Measurements from ENCODE around the gene EVA1B. TPM values are rescaled to one million over a fixed set of nuclear protein-coding genes. Genes with fewer than 3 reads are reported as not detected.

The EVA1B gene
- total RNA-seq, 1 experiment from 2014 or later, result 79.0 TPM

DNA sequence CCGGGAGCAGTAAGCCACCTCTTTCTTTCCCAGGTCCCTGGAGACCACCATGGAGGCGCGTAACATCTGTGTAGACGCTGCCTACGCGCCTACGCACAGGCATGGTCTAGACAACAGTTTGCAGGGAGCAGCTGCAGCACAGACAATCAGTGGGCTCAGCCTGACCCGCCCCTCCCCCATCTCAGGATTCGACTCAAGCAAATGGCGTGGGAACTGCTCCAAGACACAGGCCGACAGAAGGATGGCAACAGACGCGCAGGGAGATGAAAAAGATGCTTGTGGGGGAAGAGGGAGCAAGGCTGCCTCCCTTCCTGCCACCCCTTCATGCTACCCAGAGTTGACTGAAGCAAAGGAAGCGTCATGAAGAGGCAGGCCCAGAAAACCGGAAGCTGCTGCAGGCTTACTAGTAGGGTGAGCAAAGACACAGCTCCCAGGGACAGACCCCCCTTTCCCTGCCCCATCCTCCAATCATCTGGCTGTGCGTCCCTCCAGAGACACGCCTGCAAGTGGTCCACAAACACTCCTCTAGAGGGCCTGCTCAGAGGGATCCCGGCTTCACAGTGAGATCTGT, 42.7 kb upstream of the EVA1B start:
- Histone ChIP-seq H3K27ac (ENCODE audit: low read length) (no peak overlapping the region), H3K36me3 (ENCODE audit: control insufficient read depth, insufficient read depth, low read length) (no peaks in the 10 kb centered on the region), H3K9me3 (ENCODE audit: control insufficient read depth, insufficient read depth, low read depth, low read length) (no peaks in the 10 kb centered on the region), H3K27me3 (ENCODE audit: control insufficient read depth, insufficient read depth, low read length) (no peaks in the 10 kb centered on the region), H3K4me3 (ENCODE audit: low read depth in 2 of 2, low read length in 2 of 2) (no peak overlapping the region), H3K4me1 (ENCODE audit: control insufficient read depth, insufficient read depth, low read length) (peaks cover 19% of the 10 kb centered on the region)
- CTCF ChIA-PET, result no interaction called here
- no peak for TF ChIP-seq POLR2AphosphoS5 (IDR thresholded peaks at IDR 0.05; ENCODE audit: low read depth, low read length)
- no peak for TF ChIP-seq TCF7L2 (IDR thresholded peaks at IDR 0.05; ENCODE audit: low read depth, low read length)
- TF ChIP-seq, protein P1, sequence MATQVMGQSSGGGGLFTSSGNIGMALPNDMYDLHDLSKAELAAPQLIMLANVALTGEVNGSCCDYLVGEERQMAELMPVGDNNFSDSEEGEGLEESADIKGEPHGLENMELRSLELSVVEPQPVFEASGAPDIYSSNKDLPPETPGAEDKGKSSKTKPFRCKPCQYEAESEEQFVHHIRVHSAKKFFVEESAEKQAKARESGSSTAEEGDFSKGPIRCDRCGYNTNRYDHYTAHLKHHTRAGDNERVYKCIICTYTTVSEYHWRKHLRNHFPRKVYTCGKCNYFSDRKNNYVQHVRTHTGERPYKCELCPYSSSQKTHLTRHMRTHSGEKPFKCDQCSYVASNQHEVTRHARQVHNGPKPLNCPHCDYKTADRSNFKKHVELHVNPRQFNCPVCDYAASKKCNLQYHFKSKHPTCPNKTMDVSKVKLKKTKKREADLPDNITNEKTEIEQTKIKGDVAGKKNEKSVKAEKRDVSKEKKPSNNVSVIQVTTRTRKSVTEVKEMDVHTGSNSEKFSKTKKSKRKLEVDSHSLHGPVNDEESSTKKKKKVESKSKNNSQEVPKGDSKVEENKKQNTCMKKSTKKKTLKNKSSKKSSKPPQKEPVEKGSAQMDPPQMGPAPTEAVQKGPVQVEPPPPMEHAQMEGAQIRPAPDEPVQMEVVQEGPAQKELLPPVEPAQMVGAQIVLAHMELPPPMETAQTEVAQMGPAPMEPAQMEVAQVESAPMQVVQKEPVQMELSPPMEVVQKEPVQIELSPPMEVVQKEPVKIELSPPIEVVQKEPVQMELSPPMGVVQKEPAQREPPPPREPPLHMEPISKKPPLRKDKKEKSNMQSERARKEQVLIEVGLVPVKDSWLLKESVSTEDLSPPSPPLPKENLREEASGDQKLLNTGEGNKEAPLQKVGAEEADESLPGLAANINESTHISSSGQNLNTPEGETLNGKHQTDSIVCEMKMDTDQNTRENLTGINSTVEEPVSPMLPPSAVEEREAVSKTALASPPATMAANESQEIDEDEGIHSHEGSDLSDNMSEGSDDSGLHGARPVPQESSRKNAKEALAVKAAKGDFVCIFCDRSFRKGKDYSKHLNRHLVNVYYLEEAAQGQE (IDR thresholded peaks at IDR 0.05; ENCODE audit: insufficient read depth in 1 of 2, low read depth in 2 of 2, low read length in 1 of 2), result no peak
- TF ChIP-seq SIN3A (IDR thresholded peaks at IDR 0.05; ENCODE audit: borderline replicate concordance, insufficient read depth, low read depth, low read length), result no peak
- TF ChIP-seq, protein P2, sequence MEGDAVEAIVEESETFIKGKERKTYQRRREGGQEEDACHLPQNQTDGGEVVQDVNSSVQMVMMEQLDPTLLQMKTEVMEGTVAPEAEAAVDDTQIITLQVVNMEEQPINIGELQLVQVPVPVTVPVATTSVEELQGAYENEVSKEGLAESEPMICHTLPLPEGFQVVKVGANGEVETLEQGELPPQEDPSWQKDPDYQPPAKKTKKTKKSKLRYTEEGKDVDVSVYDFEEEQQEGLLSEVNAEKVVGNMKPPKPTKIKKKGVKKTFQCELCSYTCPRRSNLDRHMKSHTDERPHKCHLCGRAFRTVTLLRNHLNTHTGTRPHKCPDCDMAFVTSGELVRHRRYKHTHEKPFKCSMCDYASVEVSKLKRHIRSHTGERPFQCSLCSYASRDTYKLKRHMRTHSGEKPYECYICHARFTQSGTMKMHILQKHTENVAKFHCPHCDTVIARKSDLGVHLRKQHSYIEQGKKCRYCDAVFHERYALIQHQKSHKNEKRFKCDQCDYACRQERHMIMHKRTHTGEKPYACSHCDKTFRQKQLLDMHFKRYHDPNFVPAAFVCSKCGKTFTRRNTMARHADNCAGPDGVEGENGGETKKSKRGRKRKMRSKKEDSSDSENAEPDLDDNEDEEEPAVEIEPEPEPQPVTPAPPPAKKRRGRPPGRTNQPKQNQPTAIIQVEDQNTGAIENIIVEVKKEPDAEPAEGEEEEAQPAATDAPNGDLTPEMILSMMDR (IDR thresholded peaks at IDR 0.05), result no peak
- DNase-seq (ENCODE audit: low read depth, low spot score), result no peak
- intact Hi-C loops (cut with micrococcal nuclease; ENCODE audit: unreplicated experiment) (no loop called here), in situ Hi-C loops (cut with HindIII; ENCODE audit: low pct_unique_long_range_greater_than_20kb, low sequenced_read_pairs) (no loop called here)
- POLR2A ChIA-PET, result no interaction called here
- no TSS peak for BruUV-seq (replicated peaks)
- ATAC-seq, result no peak

DNA sequence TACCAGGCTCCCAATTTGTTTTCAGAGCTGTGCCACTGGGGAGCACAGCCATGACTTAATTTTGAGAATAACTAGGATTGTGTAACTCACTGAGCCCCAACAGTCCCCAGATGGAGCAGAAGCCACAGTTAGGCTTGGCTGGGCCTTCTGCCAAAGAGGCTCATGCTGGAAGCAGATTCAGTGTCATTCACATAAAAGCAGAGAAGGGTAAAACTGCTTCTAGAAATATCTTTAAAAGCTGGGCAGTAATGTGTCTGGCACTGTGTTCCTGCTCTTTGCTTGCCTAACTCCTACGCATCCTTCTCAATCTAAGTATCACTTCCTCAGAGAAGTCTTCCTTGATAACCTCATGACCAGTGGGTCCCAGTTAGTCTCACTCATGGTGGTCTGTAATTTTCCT, 41.9 kb upstream of the EVA1B start:
- H3K27me3 ChIP-seq (ENCODE audit: control insufficient read depth, insufficient read depth, low read length), result no peaks in the 10 kb centered on the region
- in situ Hi-C loops (cut with HindIII; ENCODE audit: low pct_unique_long_range_greater_than_20kb, low sequenced_read_pairs) (no loop called here), intact Hi-C loops (cut with micrococcal nuclease; ENCODE audit: unreplicated experiment) (no loop called here)
- H3K9me3 ChIP-seq (ENCODE audit: control insufficient read depth, insufficient read depth, low read depth, low read length), result no peaks in the 10 kb centered on the region
- ATAC-seq (no peak), DNase-seq (ENCODE audit: low read depth, low spot score) (no peak)
- TF ChIP-seq, protein P1 (IDR thresholded peaks at IDR 0.05; ENCODE audit: insufficient read depth in 1 of 2, low read depth in 2 of 2, low read length in 1 of 2), result no peak
- no peak overlapping the region for H3K27ac ChIP-seq (ENCODE audit: low read length)
- peaks cover 16% of the 10 kb centered on the region for H3K4me1 ChIP-seq (ENCODE audit: control insufficient read depth, insufficient read depth, low read length)
- BruUV-seq (replicated peaks), result no TSS peak
- H3K4me3 ChIP-seq (ENCODE audit: low read depth in 2 of 2, low read length in 2 of 2), result no peak overlapping the region
- ChIA-PET POLR2A (no interaction called here), CTCF (no interaction called here)
- H3K36me3 ChIP-seq (ENCODE audit: control insufficient read depth, insufficient read depth, low read length), result no peaks in the 10 kb centered on the region
